Right atrium auricular region (tissue), 2 donors: ENCODE results near the gene TMC4. TPM values are rescaled to one million over a fixed set of nuclear protein-coding genes. Genes with fewer than 3 reads are reported as not detected.

Experiments
- DNase-seq: peaks from one replicate; pipeline ENCODE4 v3.0.0-alpha.2; 2019; ENCODE audit warnings: low spot score
- H3K27ac ChIP-seq, 2 donors: fragments of 200-600 bp; sonication (generic); 1 replicate in 1 of 2; 2 replicates in 1 of 2; pipeline ENCODE4 v1.5.1; 2016 to 2019
- H3K27me3 ChIP-seq, 2 donors: fragments of 200-600 bp; sonication (generic); one replicate each; pipeline versions ENCODE4 v1.5.1 to v1.6.0; 2017 to 2019
- H3K36me3 ChIP-seq: fragments of 200-600 bp; sonication (generic); one replicate; pipeline ENCODE4 v1.5.1; 2016
- H3K4me1 ChIP-seq, 2 donors: fragments of 200-600 bp; sonication (generic); one replicate each; pipeline versions ENCODE4 v1.5.1 to v1.6.0; 2017 to 2019
- H3K4me3 ChIP-seq, 2 donors: fragments of 200-600 bp; sonication (generic); 1 replicate in 1 of 2; 2 replicates in 1 of 2; pipeline ENCODE4 v1.5.1; 2017 to 2019; ENCODE audit warnings: mild to moderate bottlenecking in 1 of 2, moderate library complexity in 1 of 2
- H3K9me3 ChIP-seq, 2 donors: fragments of 200-600 bp; sonication (generic); one replicate each; pipeline ENCODE4 v1.5.1; 2019
- CTCF ChIP-seq, 2 donors: fragments of 200-600 bp; sonication (generic); IDR thresholded peaks; one replicate each; pipeline ENCODE4 v1.5.1; 2019; ENCODE audit warnings: antibody characterized with exemption in 2 of 2
- total RNA-seq, 2 donors: library from RNA; depleted of rRNA; stranded (reverse); fragments of >200 nt; gene quantifications; one replicate each; pipeline ENCODE4 v1.1.0, GENCODE V29; 2016

TMC4 gene
- total RNA-seq, 2 donors from 2014 or later, result 1.7 to 2.8 TPM

- peaks cover 0 to 44% of the 10 kb centered on the region in 2 donors for H3K4me1 ChIP-seq
- H3K27me3 ChIP-seq, result no peaks in the 10 kb centered on the region
- no peak for TF ChIP-seq CTCF (IDR thresholded peaks at IDR 0.05)
- H3K4me3 ChIP-seq, result peak overlapping the region; percentile 97 to 99
- peak; percentile 100 for DNase-seq
- no peaks in the 10 kb centered on the region for H3K9me3 ChIP-seq
- no peaks in the 10 kb centered on the region for H3K36me3 ChIP-seq
- peak overlapping the region; percentile 92 to 97 for H3K27ac ChIP-seq
These were observed 35.9 kb downstream of the TMC4 start for GRCh38 chr19:54136864-54137698.

- Histone ChIP-seq H3K9me3 (no peaks in the 10 kb centered on the region), H3K4me1 (peaks cover 0 to 40% of the 10 kb centered on the region in 2 donors), H3K36me3 (peaks cover 7% of the 10 kb centered on the region), H3K4me3 (peak overlapping the region; percentile 15 to 51), H3K27ac (no peak overlapping the region), H3K27me3 (no peaks in the 10 kb centered on the region)
- DNase-seq, result peak; percentile 59
- no peak for TF ChIP-seq CTCF (IDR thresholded peaks at IDR 0.05)
These were observed 36.7 kb downstream of the TMC4 start for GRCh38 chr19:54136086-54136863.

GRCh38 chr19:54133957-54134590 lies 38.9 kb downstream of the TMC4 start:
- H3K27ac ChIP-seq, result no peak overlapping the region
- H3K9me3 ChIP-seq, result no peaks in the 10 kb centered on the region
- no peak for DNase-seq
- H3K4me1 ChIP-seq, result peaks cover 0 to 21% of the 10 kb centered on the region in 2 donors
- no peak overlapping the region for H3K4me3 ChIP-seq
- H3K36me3 ChIP-seq, result peaks cover 25% of the 10 kb centered on the region
- TF ChIP-seq CTCF (IDR thresholded peaks at IDR 0.05), result no peak
- H3K27me3 ChIP-seq, result no peaks in the 10 kb centered on the region

DNA sequence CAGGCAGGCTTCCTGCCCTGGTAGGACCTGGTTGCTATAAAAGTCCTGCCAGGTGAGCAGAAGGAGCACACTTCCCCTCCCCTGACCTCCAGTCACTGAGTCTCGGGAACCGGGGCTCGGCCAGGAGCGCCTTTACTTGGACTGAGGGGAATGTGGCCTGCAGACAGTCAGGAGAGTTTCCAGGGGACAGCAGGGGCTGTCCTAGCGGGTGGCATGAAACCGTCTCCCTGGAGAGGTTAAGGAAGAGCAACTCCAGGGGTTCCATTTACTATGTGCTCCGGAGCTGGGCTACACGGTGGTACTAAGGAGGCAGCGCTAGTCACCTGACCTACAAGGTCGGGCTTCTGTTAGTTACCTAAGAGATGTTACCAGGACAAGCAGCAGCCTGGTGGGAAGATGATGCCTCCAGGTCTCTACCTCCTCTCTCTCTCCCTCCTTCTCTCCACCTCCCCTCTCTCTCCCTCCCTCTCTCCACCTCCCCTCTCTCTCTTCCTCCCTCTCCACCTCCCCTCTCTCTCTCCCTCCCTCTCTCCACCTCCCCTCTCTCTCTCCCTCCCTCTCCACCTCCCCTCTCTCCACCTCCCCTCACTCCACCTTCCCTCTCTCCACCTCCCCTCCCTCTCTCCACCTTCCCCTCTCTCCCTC lies 39.5 kb downstream of the TMC4 start:
- Histone ChIP-seq H3K4me3 (no peak overlapping the region), H3K27ac (no peak overlapping the region), H3K9me3 (no peaks in the 10 kb centered on the region), H3K27me3 (no peaks in the 10 kb centered on the region), H3K4me1 (peaks cover 0 to 15% of the 10 kb centered on the region in 2 donors), H3K36me3 (peaks cover 31% of the 10 kb centered on the region)
- DNase-seq, result no peak
- TF ChIP-seq CTCF (IDR thresholded peaks at IDR 0.05), result no peak

DNA sequence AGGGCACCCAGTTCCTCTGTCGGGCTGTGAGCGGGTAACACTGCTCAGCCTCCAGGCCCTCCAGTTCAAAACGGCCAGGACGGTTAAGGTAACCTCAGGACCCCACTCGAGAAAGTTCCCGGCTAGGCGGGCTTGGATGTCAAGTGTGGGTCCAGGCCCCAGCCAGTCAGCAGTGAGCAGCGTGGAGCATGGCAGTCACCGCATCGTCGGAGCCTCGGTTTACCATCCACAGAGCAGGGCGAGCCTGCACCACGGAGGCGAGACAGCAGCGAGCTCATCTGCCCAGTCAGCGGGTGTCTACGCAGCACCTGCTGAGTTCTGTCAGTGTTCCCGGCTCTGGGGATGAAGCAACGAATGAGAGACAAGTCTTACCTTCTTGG lies 43.4 kb downstream of the TMC4 start:
- no peak for DNase-seq
- no peak overlapping the region for H3K27ac ChIP-seq
- no peaks in the 10 kb centered on the region for H3K27me3 ChIP-seq
- H3K36me3 ChIP-seq, result peaks cover 67% of the 10 kb centered on the region
- H3K9me3 ChIP-seq, result no peaks in the 10 kb centered on the region
- no peaks in the 10 kb centered on the region for H3K4me1 ChIP-seq
- no peak overlapping the region for H3K4me3 ChIP-seq
- TF ChIP-seq CTCF (IDR thresholded peaks at IDR 0.05), result no peak
